AG10803 (cell line): ENCODE data around the gene SP6.

Experiments
- DNase-seq: peaks from one replicate; pipeline ENCODE4 v3.0.0; 2010; ENCODE audit warnings: low read depth
- H3K4me3 ChIP-seq: 2 replicates; pipeline ENCODE4 v1.5.1; 2011; ENCODE audit warnings: mild to moderate bottlenecking, low read length, control low read depth
- CTCF ChIP-seq: conservative IDR thresholded peaks from 2 replicates; pipeline ENCODE4 v1.5.1; 2011; ENCODE audit warnings: mild to moderate bottlenecking, low read length, control low read depth, inconsistent platforms

SP6 gene

GRCh38 chr17:47797797-47798196 is 53.2 kb downstream of the SP6 start:
- no peak for TF ChIP-seq CTCF
- no peak for DNase-seq
- no peak overlapping the region for H3K4me3 ChIP-seq
